Hippocampal formation (tissue), 2 donors: ENCODE results near the gene CADM4.
"Not testable (repeated sequence)": the region's sequence is repeated elsewhere in the genome, so short reads cannot be mapped to it uniquely, and the experiment has no call there.

Experiments
- DNase-seq, 2 donors: peaks; one replicate each; lab custom pipeline; 2025; lab: John Stamatoyannopoulos, UW

Gene CADM4

GRCh38 chr19:43662487-43662886 is 22.8 kb upstream of the CADM4 start:
- DNase-seq: no peak

GRCh38 chr19:43660971-43661360 is 21.3 kb upstream of the CADM4 start:
- no peak for DNase-seq

GRCh38 chr19:43660301-43660970 is 20.8 kb upstream of the CADM4 start:
- no peak for DNase-seq

GRCh38 chr19:43658494-43658893 is 18.8 kb upstream of the CADM4 start:
- no peak for DNase-seq

GRCh38 chr19:43658001-43658400 is 18.4 kb upstream of the CADM4 start:
- no peak for DNase-seq

GRCh38 chr19:43656436-43656835 is 16.8 kb upstream of the CADM4 start:
- no peak for DNase-seq

GRCh38 chr19:43652546-43652874 is 12.9 kb upstream of the CADM4 start:
- no peak for DNase-seq

- peak; percentile 60 to 73 for DNase-seq
Measured at GRCh38 chr19:43651758-43652545, 12.3 kb upstream of the CADM4 start.

GRCh38 chr19:43650276-43650675 is 10.6 kb upstream of the CADM4 start:
- DNase-seq: not testable (repeated sequence)

- DNase-seq: no peak
Measured at GRCh38 chr19:43649514-43649913, 9.9 kb upstream of the CADM4 start.

GRCh38 chr19:43648633-43649032 is 9.0 kb upstream of the CADM4 start:
- DNase-seq: no peak

GRCh38 chr19:43644181-43644580 is 4.5 kb upstream of the CADM4 start:
- DNase-seq: no peak

- DNase-seq: no peak
Measured at GRCh38 chr19:43643326-43643725, 3.7 kb upstream of the CADM4 start.

GRCh38 chr19:43642531-43642930 is 2.9 kb upstream of the CADM4 start:
- DNase-seq: no peak

GRCh38 chr19:43641333-43641732 is 1.7 kb upstream of the CADM4 start:
- DNase-seq: no peak

GRCh38 chr19:43640424-43640757 is 741 bp upstream of the CADM4 start:
- no peak for DNase-seq

GRCh38 chr19:43638995-43639518 is 593 bp downstream of the CADM4 start:
- no peak for DNase-seq

GRCh38 chr19:43638214-43638994 is 1.2 kb downstream of the CADM4 start:
- no peak for DNase-seq

GRCh38 chr19:43636121-43636683 is 3.4 kb downstream of the CADM4 start:
- peak; percentile 73 for DNase-seq

GRCh38 chr19:43635561-43635940 is 4.1 kb downstream of the CADM4 start:
- not testable (repeated sequence) for DNase-seq

- peak; percentile 50 to 64 for DNase-seq
Measured at GRCh38 chr19:43634872-43635560, 4.6 kb downstream of the CADM4 start.

- DNase-seq: peak; percentile 43 to 47
Measured at GRCh38 chr19:43634506-43634871, 5.2 kb downstream of the CADM4 start.
